Esophagus muscularis mucosa (tissue), 4 donors: ENCODE measurements around the gene SREBF2.

Experiments
- EP300 ChIP-seq: sonication (generic); formaldehyde crosslinking; IDR thresholded peaks from one replicate; pipeline ENCODE4 v1.6.1; 2017; ENCODE audit warnings: antibody characterized with exemption
- POLR2AphosphoS5 ChIP-seq, 2 donors: sonication (generic); formaldehyde crosslinking; IDR thresholded peaks; one replicate each; pipeline ENCODE4 v1.6.1; 2017; ENCODE audit warnings: antibody characterized with exemption in 2 of 2
- TF ChIP-seq, protein P1 (sequence below), 3 experiments: fragments of 200-600 bp in 2 of 3; fragments of 450-650 bp in 1 of 3; sonication (generic) in 2 of 3; IDR thresholded peaks; one replicate each; pipeline ENCODE4 v1.5.1; 2017 to 2019; ENCODE audit warnings: antibody characterized with exemption in 3 of 3, mild to moderate bottlenecking in 2 of 3, moderate library complexity in 1 of 3

- TF ChIP-seq, protein P1, sequence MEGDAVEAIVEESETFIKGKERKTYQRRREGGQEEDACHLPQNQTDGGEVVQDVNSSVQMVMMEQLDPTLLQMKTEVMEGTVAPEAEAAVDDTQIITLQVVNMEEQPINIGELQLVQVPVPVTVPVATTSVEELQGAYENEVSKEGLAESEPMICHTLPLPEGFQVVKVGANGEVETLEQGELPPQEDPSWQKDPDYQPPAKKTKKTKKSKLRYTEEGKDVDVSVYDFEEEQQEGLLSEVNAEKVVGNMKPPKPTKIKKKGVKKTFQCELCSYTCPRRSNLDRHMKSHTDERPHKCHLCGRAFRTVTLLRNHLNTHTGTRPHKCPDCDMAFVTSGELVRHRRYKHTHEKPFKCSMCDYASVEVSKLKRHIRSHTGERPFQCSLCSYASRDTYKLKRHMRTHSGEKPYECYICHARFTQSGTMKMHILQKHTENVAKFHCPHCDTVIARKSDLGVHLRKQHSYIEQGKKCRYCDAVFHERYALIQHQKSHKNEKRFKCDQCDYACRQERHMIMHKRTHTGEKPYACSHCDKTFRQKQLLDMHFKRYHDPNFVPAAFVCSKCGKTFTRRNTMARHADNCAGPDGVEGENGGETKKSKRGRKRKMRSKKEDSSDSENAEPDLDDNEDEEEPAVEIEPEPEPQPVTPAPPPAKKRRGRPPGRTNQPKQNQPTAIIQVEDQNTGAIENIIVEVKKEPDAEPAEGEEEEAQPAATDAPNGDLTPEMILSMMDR (IDR thresholded peaks at IDR 0.05) = no peak
- TF ChIP-seq POLR2AphosphoS5 (IDR thresholded peaks at IDR 0.05) = no peak
- no peak for TF ChIP-seq EP300
These were observed 12.5 kb upstream of the SREBF2 start for GRCh38 chr22:41820447-41820846.
